Measurements from ENCODE around the gene PDGFA. TPM values are rescaled to one million over a fixed set of nuclear protein-coding genes. Genes with fewer than 3 reads are reported as not detected.

The PDGFA gene
- total and polyA plus RNA-seq, 7 donors: 9.1 to 30.4 (median 15.9) TPM

- DNase-seq: no peak
- ATAC-seq: no peak
- intact Hi-C loops (cut with DNase I): no loop called here
- Histone ChIP-seq H3K9me3 (no peaks in the 10 kb centered on the region), H3K4me3 (no peak overlapping the region), H3K36me3 (ENCODE audit: insufficient read depth in 1 of 2, low read depth in 1 of 2) (no peaks in the 10 kb centered on the region), H3K27ac (no peak overlapping the region), H3K4me1 (no peaks in the 10 kb centered on the region), H3K27me3 (ENCODE audit: insufficient read depth in 3 of 3, low read length in 2 of 3) (peaks cover 0 to 3% (median 0%) of the 10 kb centered on the region in 3 donors)
- WGBS, 3 donors: 87 to 91% (median 88%) methylated on average over 32 of the region's 32 CpGs
- TF ChIP-seq CTCF (IDR thresholded peaks at IDR 0.05): no peak
Observed at GRCh38 chr7:556837-557557, 37.4 kb upstream of the PDGFA start.

- no peak for ATAC-seq
- Histone ChIP-seq H3K27ac (no peak overlapping the region), H3K27me3 (ENCODE audit: insufficient read depth in 3 of 3, low read length in 2 of 3) (peaks cover 0 to 3% (median 0%) of the 10 kb centered on the region in 3 donors), H3K9me3 (no peaks in the 10 kb centered on the region), H3K4me1 (no peaks in the 10 kb centered on the region), H3K4me3 (no peak overlapping the region), H3K36me3 (ENCODE audit: insufficient read depth in 1 of 2, low read depth in 1 of 2) (no peaks in the 10 kb centered on the region)
- DNase-seq: no peak
- intact Hi-C loops (cut with DNase I): no loop called here
- 66 to 78% (median 76%) methylated on average over 30 of the region's 30 CpGs for WGBS, 3 donors
- TF ChIP-seq CTCF (IDR thresholded peaks at IDR 0.05): no peak
Observed at GRCh38 chr7:556291-556826, 36.7 kb upstream of the PDGFA start.

DNA sequence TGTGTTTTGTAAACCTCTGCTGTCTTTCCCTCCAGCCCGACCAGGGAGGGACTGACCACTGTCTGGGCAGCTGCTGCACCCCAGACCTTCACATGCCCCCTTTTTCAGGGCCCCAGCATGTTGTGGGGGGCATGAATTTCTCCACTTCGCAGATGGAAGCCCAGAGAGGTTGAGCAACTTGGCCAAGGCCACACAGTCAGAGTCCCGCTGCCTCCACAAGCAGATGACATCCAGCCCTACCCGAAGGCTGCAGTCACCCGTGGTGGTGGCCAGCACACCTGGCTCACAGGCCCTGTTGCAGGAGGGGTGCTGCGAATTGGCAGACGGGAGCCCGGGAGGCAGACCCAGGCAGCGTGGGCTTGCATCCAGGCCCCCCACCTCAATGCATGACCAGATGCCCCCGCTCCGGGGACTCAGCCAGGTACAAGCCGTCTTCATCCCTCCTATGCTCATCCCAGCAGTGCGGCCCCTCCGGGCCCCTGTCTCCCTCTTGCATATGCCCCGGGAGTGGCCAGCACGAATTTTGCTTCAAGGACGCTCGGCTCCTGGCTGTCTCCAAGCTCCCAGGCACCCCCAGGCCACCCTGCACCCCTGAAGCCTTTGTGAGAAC lies 36.0 kb upstream of the PDGFA start:
- no peak for TF ChIP-seq CTCF (IDR thresholded peaks at IDR 0.05)

GRCh38 chr7:553636-554111 lies 34.0 kb upstream of the PDGFA start:
- WGBS, 3 donors: 81 to 91% (median 86%) methylated on average over 18 of the region's 18 CpGs
- no peak for TF ChIP-seq CTCF (IDR thresholded peaks at IDR 0.05)
- Histone ChIP-seq H3K27me3 (ENCODE audit: insufficient read depth in 3 of 3, low read length in 2 of 3) (peaks cover 0 to 3% (median 0%) of the 10 kb centered on the region in 3 donors), H3K4me1 (no peaks in the 10 kb centered on the region), H3K27ac (no peak overlapping the region), H3K4me3 (no peak overlapping the region), H3K36me3 (ENCODE audit: insufficient read depth in 1 of 2, low read depth in 1 of 2) (no peaks in the 10 kb centered on the region), H3K9me3 (no peaks in the 10 kb centered on the region)
- ATAC-seq (no peak), DNase-seq (no peak)
- intact Hi-C loops (cut with DNase I): no loop called here

More for the DNA sequence above, 36.0 kb upstream of the PDGFA start:
- Histone ChIP-seq H3K36me3 (ENCODE audit: insufficient read depth in 1 of 2, low read depth in 1 of 2) (no peaks in the 10 kb centered on the region), H3K4me1 (no peaks in the 10 kb centered on the region), H3K4me3 (no peak overlapping the region), H3K9me3 (no peaks in the 10 kb centered on the region), H3K27me3 (ENCODE audit: insufficient read depth in 3 of 3, low read length in 2 of 3) (peaks cover 0 to 3% (median 0%) of the 10 kb centered on the region in 3 donors), H3K27ac (no peak overlapping the region)
- intact Hi-C loops (cut with DNase I): no loop called here
- no peak for DNase-seq
- WGBS, 3 donors: 90 to 97% (median 91%) methylated on average over 17 to 18 of the region's 18 CpGs
- no peak for ATAC-seq
